H9 (cell line): ENCODE measurements around the gene PRB2. TPM values are rescaled to one million over a fixed set of nuclear protein-coding genes. Genes with fewer than 3 reads are reported as not detected.
"Not testable (repeated sequence)": the region's sequence is repeated elsewhere in the genome, so short reads cannot be mapped to it uniquely, and the experiment has no call there.

ENCODE experiments used
- DNase-seq: peaks from one replicate; pipeline ENCODE4 v3.0.0-alpha.2; 2017
- H2AFZ ChIP-seq: one replicate; pipeline ENCODE4 v1.6.1; 2013; ENCODE audit warnings: mild to moderate bottlenecking, low read length, control low read depth, moderate library complexity
- H2AK5ac ChIP-seq: 2 replicates; pipeline ENCODE4 v1.6.1; 2013; ENCODE audit warnings: low read length, control low read depth, mixed read lengths; ENCODE audit not compliant: insufficient read length
- H2BK120ac ChIP-seq: one replicate; pipeline ENCODE4 v1.6.1; 2013; ENCODE audit warnings: low read depth, mild to moderate bottlenecking, low read length, control low read depth, inconsistent platforms; ENCODE audit not compliant: poor library complexity, severe bottlenecking
- H2BK12ac ChIP-seq: 2 replicates; pipeline ENCODE4 v1.6.1; 2013; ENCODE audit warnings: low read length, control low read depth, mixed read lengths, low read depth; ENCODE audit not compliant: insufficient read length
- H2BK15ac ChIP-seq: 2 replicates; pipeline ENCODE4 v1.6.1; 2013; ENCODE audit warnings: low read depth, low read length, control low read depth
- H2BK20ac ChIP-seq: one replicate; pipeline ENCODE4 v1.6.1; 2013; ENCODE audit warnings: low read depth, mild to moderate bottlenecking, low read length, control low read depth, inconsistent platforms; ENCODE audit not compliant: poor library complexity, severe bottlenecking
- H2BK5ac ChIP-seq: 2 replicates; pipeline ENCODE4 v1.6.1; 2013; ENCODE audit warnings: low read length, control low read depth, mixed read lengths; ENCODE audit not compliant: insufficient read length
- H3K14ac ChIP-seq: 2 replicates; pipeline ENCODE4 v1.6.1; 2013; ENCODE audit warnings: low read length, control low read depth; ENCODE audit not compliant: insufficient read depth
- H3K18ac ChIP-seq: 2 replicates; pipeline ENCODE4 v1.6.1; 2013; ENCODE audit warnings: low read depth, mild to moderate bottlenecking, mixed read lengths, low read length, control low read depth; ENCODE audit not compliant: insufficient read length
- H3K23ac ChIP-seq: 2 replicates; pipeline ENCODE4 v1.6.1; 2013; ENCODE audit warnings: low read length, control low read depth, mixed read lengths, low read depth; ENCODE audit not compliant: insufficient read length
- H3K23me2 ChIP-seq: 2 replicates; pipeline ENCODE4 v1.6.1; 2013; ENCODE audit warnings: low read depth, mild to moderate bottlenecking, mixed read lengths, low read length, control low read depth; ENCODE audit not compliant: insufficient read length, poor library complexity, severe bottlenecking
- H3K27ac ChIP-seq: 2 replicates; pipeline ENCODE4 v1.5.1; 2013; ENCODE audit warnings: low read length, control low read depth, mixed read lengths, low read depth; ENCODE audit not compliant: insufficient read length
- H3K27me3 ChIP-seq: 2 replicates; pipeline ENCODE4 v1.6.1; 2013; ENCODE audit warnings: low read length, control low read depth, inconsistent platforms; ENCODE audit not compliant: insufficient read depth
- H3K4ac ChIP-seq: 2 replicates; pipeline ENCODE4 v1.6.1; 2013; ENCODE audit warnings: low read depth, mild to moderate bottlenecking, control low read depth, inconsistent platforms, low read length, moderate library complexity
- H3K4me1 ChIP-seq: 2 replicates; pipeline ENCODE4 v1.6.1; 2013; ENCODE audit warnings: low read length, control low read depth, inconsistent platforms; ENCODE audit not compliant: insufficient read depth
- H3K4me2 ChIP-seq: 2 replicates; pipeline ENCODE4 v1.6.1; 2013; ENCODE audit warnings: low read length, control low read depth, mixed read lengths; ENCODE audit not compliant: insufficient read length, insufficient read depth
- H3K56ac ChIP-seq: 2 replicates; pipeline ENCODE4 v1.6.1; 2013; ENCODE audit warnings: low read depth, mild to moderate bottlenecking, mixed read lengths, low read length, control low read depth; ENCODE audit not compliant: insufficient read length
- H3K79me1 ChIP-seq: 2 replicates; pipeline ENCODE4 v1.6.1; 2013; ENCODE audit warnings: low read depth, mild to moderate bottlenecking, moderate library complexity, low read length, control low read depth, inconsistent platforms; ENCODE audit not compliant: insufficient read depth, poor library complexity, severe bottlenecking
- H3K79me2 ChIP-seq: 2 replicates; pipeline ENCODE4 v1.6.1; 2013; ENCODE audit warnings: low read length, control low read depth, inconsistent platforms; ENCODE audit not compliant: insufficient read depth
- H3K9ac ChIP-seq: 2 replicates; pipeline ENCODE4 v1.6.1; 2013; ENCODE audit warnings: low read length, control low read depth, mixed read lengths; ENCODE audit not compliant: insufficient read length; ENCODE audit errors: extremely low read depth
- H3K9me3 ChIP-seq: one replicate; pipeline ENCODE4 v1.6.1; 2013; ENCODE audit warnings: low read depth, low read length, inconsistent platforms; ENCODE audit not compliant: control insufficient read depth
- H3T11ph ChIP-seq: one replicate; pipeline ENCODE4 v1.6.1; 2013; ENCODE audit warnings: mild to moderate bottlenecking, low read length, control low read depth, inconsistent platforms
- H4K20me1 ChIP-seq: one replicate; pipeline ENCODE4 v1.6.1; 2013; ENCODE audit not compliant: control insufficient read depth, insufficient read length, insufficient read depth
- H4K5ac ChIP-seq: 2 replicates; pipeline ENCODE4 v1.6.1; 2013; ENCODE audit warnings: low read depth, mild to moderate bottlenecking, mixed read lengths, low read length, control low read depth; ENCODE audit not compliant: insufficient read length
- H4K8ac ChIP-seq: replicated peaks from 2 replicates; pipeline ENCODE4 v1.6.1; 2013; ENCODE audit warnings: low read length, control low read depth, mixed read lengths, low read depth; ENCODE audit not compliant: insufficient read length
- H4K91ac ChIP-seq: 2 replicates; pipeline ENCODE4 v1.6.1; 2013; ENCODE audit warnings: low read depth, mild to moderate bottlenecking, moderate library complexity, mixed read lengths, low read length, control low read depth; ENCODE audit not compliant: insufficient read length
- H3K27ac Mint-ChIP-seq, 3 experiments: 2 replicates in 2 of 3; 3 replicates in 1 of 3; pipeline ENCODE4 v1.8.0; 2020 to 2021; ENCODE audit warnings: mixed read lengths in 3 of 3, mild to moderate bottlenecking in 1 of 3, moderate library complexity in 1 of 3
- H3K27me3 Mint-ChIP-seq: 2 replicates; pipeline ENCODE4 v1.8.0; 2021; ENCODE audit warnings: low read depth, mild to moderate bottlenecking, moderate library complexity, mixed read lengths
- H3K36me3 Mint-ChIP-seq, 3 experiments: 2 replicates in 2 of 3; 3 replicates in 1 of 3; pipeline ENCODE4 v1.8.0; 2020 to 2021; ENCODE audit warnings: low read depth in 3 of 3, mixed read lengths in 3 of 3; ENCODE audit not compliant: insufficient read depth in 1 of 3
- H3K4me1 Mint-ChIP-seq, 2 experiments: 2 replicates each; pipeline ENCODE4 v1.8.0; 2020; ENCODE audit warnings: mixed read lengths in 2 of 2
- H3K4me3 Mint-ChIP-seq, 2 experiments: 2 replicates in 1 of 2; 3 replicates in 1 of 2; pipeline ENCODE4 v1.8.0; 2020 to 2021; ENCODE audit warnings: mild to moderate bottlenecking in 2 of 2, mixed read lengths in 2 of 2, moderate library complexity in 1 of 2
- H3K9me3 Mint-ChIP-seq, 2 experiments: 2 replicates in 1 of 2; 3 replicates in 1 of 2; pipeline ENCODE4 v1.8.0; 2020; ENCODE audit warnings: mild to moderate bottlenecking in 2 of 2, mixed read lengths in 2 of 2, moderate library complexity in 1 of 2
- WGBS: extraction: QIAGEN DNeasy Blood & Tissue Kit; methylation state at CpG from one replicate; pipeline ENCODE4 v1.1.7; 2013; ENCODE audit warnings: missing lambda C conversion rate, low lambda C conversion rate, mixed read lengths; ENCODE audit not compliant: insufficient read length; ENCODE audit errors: extremely low coverage; 5-methylcytosine and 5-hydroxymethylcytosine counted together
- total RNA-seq: library from RNA; stranded (reverse); gene quantifications from 2 replicates; pipeline ENCODE4 v1.2.1, GENCODE V29; 2021

PRB2 gene
- total RNA-seq, 1 experiment from 2014 or later, result not detected

DNA sequence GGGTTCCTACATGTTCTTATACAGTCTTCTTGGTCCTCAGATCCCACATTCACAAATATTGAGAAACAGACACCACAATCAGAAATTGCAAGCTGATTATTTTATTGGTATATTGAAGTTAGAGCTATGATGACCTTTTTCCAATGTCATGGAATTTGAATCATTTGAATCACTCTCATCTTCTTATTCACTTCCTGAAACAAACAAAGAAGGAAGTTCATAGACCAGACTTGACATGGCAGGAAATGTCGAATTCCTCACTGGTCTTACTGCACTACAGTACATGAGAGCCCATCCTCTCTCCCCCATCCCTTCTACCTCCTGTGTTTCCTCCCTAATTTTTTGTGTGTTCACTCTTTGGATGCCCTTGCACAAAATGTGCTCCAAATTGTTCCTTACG lies 43.6 kb downstream of the PRB2 start:
- not testable (repeated sequence) for H3K56ac ChIP-seq, H3K27ac Mint-ChIP-seq, H3K9me3 Mint-ChIP-seq, H2BK15ac ChIP-seq, H4K20me1 ChIP-seq, H3K23me2 ChIP-seq, H3K79me1 ChIP-seq, H2AFZ ChIP-seq, H2AK5ac ChIP-seq, H3T11ph ChIP-seq, H2BK12ac ChIP-seq, H2BK20ac ChIP-seq, H3K9ac ChIP-seq, H3K4me1 ChIP-seq, H2BK5ac ChIP-seq, DNase-seq, H3K4me3 Mint-ChIP-seq, H3K23ac ChIP-seq, H2BK120ac ChIP-seq, H3K4me1 Mint-ChIP-seq, H3K18ac ChIP-seq, H3K27me3 ChIP-seq, H3K9me3 ChIP-seq, H3K79me2 ChIP-seq, H3K4me2 ChIP-seq, H3K4ac ChIP-seq, H3K36me3 Mint-ChIP-seq, H3K27ac ChIP-seq, H3K27me3 Mint-ChIP-seq, H4K5ac ChIP-seq, H4K91ac ChIP-seq, H4K8ac ChIP-seq, H3K14ac ChIP-seq
- no CpG with 5 or more reads among the region's 2 CpGs for WGBS
